ENCODE measurements around the gene OR2B2. TPM values are rescaled to one million over a fixed set of nuclear protein-coding genes. Genes with fewer than 3 reads are reported as not detected.

The OR2B2 gene
- total RNA-seq, 6 experiments from 2014 or later, result not detected

DNA sequence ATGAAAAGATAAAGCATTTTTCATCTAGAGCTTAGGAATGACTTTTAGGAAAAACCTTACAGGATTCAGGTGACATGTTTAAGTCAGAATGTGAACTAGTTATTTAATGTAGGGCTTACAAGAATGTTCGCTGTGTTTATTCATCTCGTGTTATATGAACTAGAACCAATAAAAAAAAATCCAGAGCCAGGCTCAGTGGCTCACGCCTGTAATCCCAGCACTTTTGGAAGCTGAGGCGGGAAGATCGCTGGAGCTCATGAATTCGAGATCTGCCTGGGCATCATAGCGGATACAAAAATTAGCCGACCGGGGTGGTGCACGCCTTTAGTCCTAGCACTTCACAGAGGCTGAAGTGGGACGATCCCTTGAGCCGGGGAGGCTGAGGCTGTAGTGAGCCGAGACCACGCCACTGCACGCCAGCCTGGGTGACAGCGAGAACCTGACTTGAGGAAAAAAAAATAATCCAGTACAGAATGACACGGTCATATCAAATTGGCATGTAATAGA is 46.3 kb downstream of the OR2B2 start:
- Histone ChIP-seq H3K9me3 (no peaks in the 10 kb centered on the region), H3K4me1 (peaks cover 0 to 18% (median 7%) of the 10 kb centered on the region in 4 donors), H3K27ac (peak overlapping the region in 2 of 3 donors; percentile 19 to 68), H3K36me3 (no peaks in the 10 kb centered on the region), H3K27me3 (no peaks in the 10 kb centered on the region), H3K4me3 (peak overlapping the region; percentile 63 to 73 (median 66))
- DNase-seq, result no peak
- peak in 2 of 4 donors; percentile 1 to 3 for ATAC-seq
- intact Hi-C loops (cut with DNase I), result no loop called here
- whole genome bisulfite sequencing (ENCODE audit: insufficient coverage, low coverage, low lambda C conversion rate, missing lambda C conversion rate), result 3% methylated on average over 16 of the region's 17 CpGs
- TF ChIP-seq POLR2A (IDR thresholded peaks at IDR 0.05), result no peak
- TF ChIP-seq, protein P1, sequence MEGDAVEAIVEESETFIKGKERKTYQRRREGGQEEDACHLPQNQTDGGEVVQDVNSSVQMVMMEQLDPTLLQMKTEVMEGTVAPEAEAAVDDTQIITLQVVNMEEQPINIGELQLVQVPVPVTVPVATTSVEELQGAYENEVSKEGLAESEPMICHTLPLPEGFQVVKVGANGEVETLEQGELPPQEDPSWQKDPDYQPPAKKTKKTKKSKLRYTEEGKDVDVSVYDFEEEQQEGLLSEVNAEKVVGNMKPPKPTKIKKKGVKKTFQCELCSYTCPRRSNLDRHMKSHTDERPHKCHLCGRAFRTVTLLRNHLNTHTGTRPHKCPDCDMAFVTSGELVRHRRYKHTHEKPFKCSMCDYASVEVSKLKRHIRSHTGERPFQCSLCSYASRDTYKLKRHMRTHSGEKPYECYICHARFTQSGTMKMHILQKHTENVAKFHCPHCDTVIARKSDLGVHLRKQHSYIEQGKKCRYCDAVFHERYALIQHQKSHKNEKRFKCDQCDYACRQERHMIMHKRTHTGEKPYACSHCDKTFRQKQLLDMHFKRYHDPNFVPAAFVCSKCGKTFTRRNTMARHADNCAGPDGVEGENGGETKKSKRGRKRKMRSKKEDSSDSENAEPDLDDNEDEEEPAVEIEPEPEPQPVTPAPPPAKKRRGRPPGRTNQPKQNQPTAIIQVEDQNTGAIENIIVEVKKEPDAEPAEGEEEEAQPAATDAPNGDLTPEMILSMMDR (IDR thresholded peaks at IDR 0.05), result no peak

DNA sequence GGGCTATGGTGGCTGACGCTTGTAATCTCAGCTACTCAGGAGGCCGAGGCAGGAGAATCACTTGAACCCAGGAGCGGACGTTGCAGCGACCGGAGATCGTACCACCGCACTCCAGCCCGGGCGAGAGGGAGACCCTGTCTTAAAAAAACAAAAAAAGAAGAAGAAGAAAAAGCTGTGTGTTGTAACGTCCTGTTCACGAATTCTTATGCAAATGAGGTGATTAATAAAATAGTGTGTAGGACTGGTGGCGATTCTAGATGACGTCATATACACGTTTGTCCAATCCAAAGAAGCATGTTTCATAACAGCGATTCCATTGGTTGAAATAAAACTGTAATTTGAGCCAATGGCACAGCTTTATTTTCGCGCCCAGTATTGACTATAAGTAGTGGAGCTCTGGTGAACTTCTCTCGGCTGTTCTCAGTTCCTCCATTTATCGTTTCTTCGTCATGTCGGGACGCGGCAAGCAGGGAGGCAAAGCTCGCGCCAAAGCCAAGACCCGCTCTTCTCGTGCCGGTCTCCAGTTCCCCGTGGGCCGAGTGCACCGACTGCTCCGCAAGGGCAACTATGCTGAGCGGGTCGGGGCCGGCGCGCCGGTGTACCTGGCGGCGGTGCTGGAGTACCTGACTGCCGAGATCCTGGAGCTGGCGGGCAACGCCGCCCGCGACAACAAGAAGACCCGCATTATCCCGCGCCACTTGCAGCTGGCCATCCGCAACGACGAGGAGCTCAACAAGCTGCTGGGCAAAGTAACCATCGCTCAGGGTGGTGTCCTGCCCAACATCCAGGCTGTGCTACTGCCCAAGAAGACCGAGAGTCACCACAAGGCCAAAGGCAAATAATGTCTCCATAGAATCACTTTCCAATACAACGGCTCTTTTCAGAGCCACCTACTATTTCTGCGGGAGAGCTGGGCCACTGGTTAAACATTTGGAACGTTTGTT is 47.0 kb downstream of the OR2B2 start:
- peak; percentile 83 for TF ChIP-seq POLR2A (IDR thresholded peaks at IDR 0.05)
- TF ChIP-seq, protein P1 (IDR thresholded peaks at IDR 0.05), result no peak
- no peaks in the 10 kb centered on the region for H3K36me3 ChIP-seq
- no peaks in the 10 kb centered on the region for H3K9me3 ChIP-seq
- no peaks in the 10 kb centered on the region for H3K27me3 ChIP-seq
- peak overlapping the region; percentile 19 to 68 (median 49) for H3K27ac ChIP-seq
- intact Hi-C loops (cut with DNase I), result no loop called here
- peak overlapping the region; percentile 63 to 73 (median 66) for H3K4me3 ChIP-seq
- WGBS (ENCODE audit: insufficient coverage, low coverage, low lambda C conversion rate, missing lambda C conversion rate), result under 1% methylated on average over 32 of the region's 58 CpGs
- peaks cover 0 to 18% (median 7%) of the 10 kb centered on the region in 4 donors for H3K4me1 ChIP-seq
- ATAC-seq, result peak; percentile 84 to 89 (median 85)
- DNase-seq, result peak; percentile 63 to 78 (median 67)

DNA sequence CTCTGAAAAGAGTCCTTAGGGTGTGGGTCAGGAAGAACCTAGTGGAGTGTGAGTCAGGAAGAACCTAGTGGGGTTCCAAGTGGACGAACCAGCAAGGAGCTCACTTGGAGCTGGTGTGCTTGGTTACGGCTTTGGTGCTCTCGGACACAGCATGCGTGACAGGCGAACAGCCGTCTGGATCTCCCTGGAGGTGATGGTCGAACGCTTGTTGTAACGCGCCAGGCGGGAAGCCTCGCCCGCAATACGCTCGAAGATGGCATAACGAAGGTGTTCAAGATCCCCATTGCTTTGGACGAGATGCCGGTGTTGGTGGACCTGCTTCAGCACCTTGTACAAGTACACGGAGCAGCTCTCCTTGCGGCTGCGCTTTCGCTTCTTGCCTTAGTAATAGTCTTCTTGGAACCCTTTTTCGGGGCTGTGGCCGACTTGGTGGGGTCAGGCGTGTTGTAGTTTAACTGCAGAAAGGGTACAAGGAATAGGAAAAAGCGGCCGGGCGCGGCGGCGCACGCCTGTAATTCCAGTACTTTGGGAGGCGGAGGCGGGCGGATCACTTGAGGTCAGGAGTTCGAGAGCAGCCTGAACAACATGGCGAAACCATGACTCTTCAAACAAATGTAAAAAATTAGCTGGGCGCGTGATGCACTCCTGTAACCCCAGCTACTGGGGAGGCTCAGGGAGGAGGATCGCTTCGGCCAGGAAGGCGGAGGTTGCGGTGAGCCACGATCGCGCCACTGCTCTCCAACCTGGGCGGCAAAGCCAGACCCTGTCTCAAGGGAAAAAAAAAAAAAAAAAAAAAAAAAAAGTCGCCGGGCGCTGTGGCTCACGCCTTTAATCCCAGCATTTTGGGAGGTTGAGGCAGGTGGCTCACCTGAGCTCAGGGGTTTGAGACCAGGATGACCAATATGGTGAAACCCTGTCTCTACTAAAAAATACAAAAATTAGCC is 48.0 kb downstream of the OR2B2 start:
- ATAC-seq (no peak), DNase-seq (no peak)
- Histone ChIP-seq H3K27me3 (no peaks in the 10 kb centered on the region), H3K4me3 (peak overlapping the region; percentile 63 to 73 (median 66)), H3K36me3 (no peaks in the 10 kb centered on the region), H3K4me1 (peaks cover 0 to 18% (median 7%) of the 10 kb centered on the region in 4 donors), H3K27ac (peak overlapping the region in 2 of 3 donors; percentile 49 to 68), H3K9me3 (no peaks in the 10 kb centered on the region)
- 25% methylated on average over 34 of the region's 51 CpGs for WGBS (ENCODE audit: insufficient coverage, low coverage, low lambda C conversion rate, missing lambda C conversion rate)
- intact Hi-C loops (cut with DNase I), result no loop called here
- TF ChIP-seq, protein P1 (IDR thresholded peaks at IDR 0.05), result no peak
- no peak for TF ChIP-seq POLR2A (IDR thresholded peaks at IDR 0.05)

DNA sequence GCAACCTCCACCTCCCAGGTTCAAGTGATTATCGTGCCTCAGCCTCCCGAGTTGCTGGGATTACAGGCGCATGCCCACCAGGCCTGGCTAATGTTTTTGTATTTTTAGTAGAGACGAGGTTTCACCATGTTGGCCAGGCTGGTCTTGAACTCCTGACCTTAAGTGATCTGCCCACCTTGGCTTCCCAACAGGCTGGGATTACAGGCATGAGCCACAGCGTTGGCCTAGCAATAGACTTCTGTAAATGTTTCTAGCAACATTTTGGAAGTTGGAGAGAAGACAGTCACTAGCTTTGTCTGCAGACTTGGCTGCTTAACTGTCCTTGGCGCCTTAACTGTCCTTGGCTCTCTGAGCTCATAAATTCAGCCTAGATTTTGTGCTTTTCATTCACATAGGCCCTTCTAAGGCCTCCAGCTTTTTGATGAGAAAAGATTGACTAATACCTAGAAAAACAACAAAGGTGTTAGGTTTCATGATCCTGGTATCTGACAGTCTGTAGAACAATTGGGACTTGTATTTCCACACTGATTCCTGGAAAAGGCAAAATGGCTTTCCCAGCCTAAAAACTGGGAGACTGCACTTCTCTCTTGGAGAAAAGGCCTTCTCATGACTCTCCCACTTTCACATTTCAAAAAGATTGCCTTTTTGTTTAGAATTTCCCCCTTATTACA is 49.7 kb downstream of the OR2B2 start:
- H3K27me3 ChIP-seq, result no peaks in the 10 kb centered on the region
- DNase-seq, result no peak
- H3K9me3 ChIP-seq, result no peaks in the 10 kb centered on the region
- no peak for ATAC-seq
- no peak overlapping the region for H3K27ac ChIP-seq
- intact Hi-C loops (cut with DNase I), result no loop called here
- no peak for TF ChIP-seq POLR2A (IDR thresholded peaks at IDR 0.05)
- TF ChIP-seq, protein P1 (IDR thresholded peaks at IDR 0.05), result no peak
- peaks cover 0 to 18% (median 7%) of the 10 kb centered on the region in 4 donors for H3K4me1 ChIP-seq
- H3K4me3 ChIP-seq, result no peak overlapping the region
- no peaks in the 10 kb centered on the region for H3K36me3 ChIP-seq
- WGBS (ENCODE audit: insufficient coverage, low coverage, low lambda C conversion rate, missing lambda C conversion rate), result 77% methylated on average over 3 of the region's 6 CpGs

Data from right lobe of liver (tissue), 6 donors.